HG03439 (cell line): ENCODE data around the gene ARHGAP4.

ENCODE experiments used
- ATAC-seq: cut with Tn5 transposase; IDR thresholded peaks from one replicate; pipeline ENCODE4 v1.9.1; 2021; ENCODE audit warnings: mild to moderate bottlenecking, moderate library complexity; ENCODE audit not compliant: unreplicated experiment

Gene ARHGAP4

GRCh38 chrX:153869473-153870287 is 56.4 kb downstream of the ARHGAP4 start:
- no peak for ATAC-seq

- no peak for ATAC-seq
Observed at GRCh38 chrX:153868576-153869472, 57.2 kb downstream of the ARHGAP4 start.

GRCh38 chrX:153867671-153868070 is 58.4 kb downstream of the ARHGAP4 start:
- ATAC-seq = no peak

GRCh38 chrX:153867139-153867538 is 58.9 kb downstream of the ARHGAP4 start:
- no peak for ATAC-seq

- ATAC-seq = no peak
Observed at GRCh38 chrX:153866302-153867019, 59.6 kb downstream of the ARHGAP4 start.

- no peak for ATAC-seq
Observed at GRCh38 chrX:153865685-153866084, 60.4 kb downstream of the ARHGAP4 start.

- ATAC-seq = no peak
Observed at GRCh38 chrX:153865321-153865580, 60.8 kb downstream of the ARHGAP4 start.

GRCh38 chrX:153864561-153865320 is 61.3 kb downstream of the ARHGAP4 start:
- no peak for ATAC-seq

GRCh38 chrX:153864101-153864500 is 62.0 kb downstream of the ARHGAP4 start:
- no peak for ATAC-seq

GRCh38 chrX:153863251-153863991 is 62.6 kb downstream of the ARHGAP4 start:
- no peak for ATAC-seq

GRCh38 chrX:153862369-153863250 is 63.5 kb downstream of the ARHGAP4 start:
- no peak for ATAC-seq

- no peak for ATAC-seq
Observed at GRCh38 chrX:153861733-153862310, 64.2 kb downstream of the ARHGAP4 start.

- ATAC-seq = no peak
Observed at GRCh38 chrX:153861151-153861550, 64.9 kb downstream of the ARHGAP4 start.
